ENCODE results near the gene CSDE1. TPM values are rescaled to one million over a fixed set of nuclear protein-coding genes. Genes with fewer than 3 reads are reported as not detected.

Gene CSDE1
- total RNA-seq, 1 experiment from 2014 or later, result 403 TPM

GRCh38 chr1:114694540-114695310 lies 63.1 kb downstream of the CSDE1 start:
- ChIA-PET CTCF (no interaction called here), POLR2A (no interaction called here)
- Mint-ChIP-seq H3K27me3 (ENCODE audit: insufficient read depth, unreplicated experiment) (no peaks in the 10 kb centered on the region), H3K4me1 (ENCODE audit: low read depth, unreplicated experiment) (no peaks in the 10 kb centered on the region), H3K36me3 (ENCODE audit: insufficient read depth, unreplicated experiment) (no peaks in the 10 kb centered on the region), H3K4me3 (ENCODE audit: unreplicated experiment) (no peak overlapping the region), H3K9me3 (ENCODE audit: unreplicated experiment) (no peaks in the 10 kb centered on the region), H3K27ac (ENCODE audit: unreplicated experiment) (no peak overlapping the region)
- Histone ChIP-seq H3K36me3 (ENCODE audit: control insufficient read depth, insufficient read depth, low read length) (no peaks in the 10 kb centered on the region), H3K4me3 (ENCODE audit: low read depth, low read length) (no peak overlapping the region), H3K27me3 (replicated peaks; ENCODE audit: control insufficient read depth, insufficient read depth, low read length) (no peaks in the 10 kb centered on the region), H3K9me3 (no peaks in the 10 kb centered on the region), H3K4me1 (no peaks in the 10 kb centered on the region)
- no TSS peak for BruUV-seq (replicated peaks)
- DNase-seq, result no peak
- intact Hi-C loops (cut with micrococcal nuclease; ENCODE audit: unreplicated experiment), result no loop called here
- no peak for TF ChIP-seq CTCF (IDR thresholded peaks at IDR 0.05; ENCODE audit: insufficient read depth in 1 of 2, low read depth in 1 of 2, low read length in 1 of 2, severe bottlenecking in 1 of 2, unreplicated experiment in 1 of 2)

GRCh38 chr1:114692947-114693346 lies 64.8 kb downstream of the CSDE1 start:
- no peak for DNase-seq
- H3K4me1 Mint-ChIP-seq (ENCODE audit: low read depth, unreplicated experiment), result no peaks in the 10 kb centered on the region
- Histone ChIP-seq H3K36me3 (ENCODE audit: control insufficient read depth, insufficient read depth, low read length) (no peaks in the 10 kb centered on the region), H3K9me3 (no peaks in the 10 kb centered on the region), H3K4me1 (no peaks in the 10 kb centered on the region), H3K27me3 (replicated peaks; ENCODE audit: control insufficient read depth, insufficient read depth, low read length) (no peaks in the 10 kb centered on the region), H3K4me3 (ENCODE audit: low read depth, low read length) (no peak overlapping the region)
- H3K4me3 Mint-ChIP-seq (ENCODE audit: unreplicated experiment), result no peak overlapping the region
- ChIA-PET CTCF (no interaction called here), POLR2A (no interaction called here)
- TF ChIP-seq CTCF (IDR thresholded peaks at IDR 0.05; ENCODE audit: insufficient read depth in 1 of 2, low read depth in 1 of 2, low read length in 1 of 2, severe bottlenecking in 1 of 2, unreplicated experiment in 1 of 2), result no peak
- H3K36me3 Mint-ChIP-seq (ENCODE audit: insufficient read depth, unreplicated experiment), result no peaks in the 10 kb centered on the region
- intact Hi-C loops (cut with micrococcal nuclease; ENCODE audit: unreplicated experiment), result no loop called here
- no peaks in the 10 kb centered on the region for H3K9me3 Mint-ChIP-seq (ENCODE audit: unreplicated experiment)
- BruUV-seq (replicated peaks), result no TSS peak
- no peak overlapping the region for H3K27ac Mint-ChIP-seq (ENCODE audit: unreplicated experiment)
- no peaks in the 10 kb centered on the region for H3K27me3 Mint-ChIP-seq (ENCODE audit: insufficient read depth, unreplicated experiment)

- no peak for DNase-seq
- Mint-ChIP-seq H3K27ac (ENCODE audit: unreplicated experiment) (no peak overlapping the region), H3K9me3 (ENCODE audit: unreplicated experiment) (no peaks in the 10 kb centered on the region), H3K4me1 (ENCODE audit: low read depth, unreplicated experiment) (no peaks in the 10 kb centered on the region), H3K27me3 (ENCODE audit: insufficient read depth, unreplicated experiment) (peaks cover 9% of the 10 kb centered on the region), H3K36me3 (ENCODE audit: insufficient read depth, unreplicated experiment) (no peaks in the 10 kb centered on the region), H3K4me3 (ENCODE audit: unreplicated experiment) (no peak overlapping the region)
- POLR2A ChIA-PET, result no interaction called here
- Histone ChIP-seq H3K4me3 (ENCODE audit: low read depth, low read length) (no peak overlapping the region), H3K27me3 (replicated peaks; ENCODE audit: control insufficient read depth, insufficient read depth, low read length) (no peaks in the 10 kb centered on the region), H3K4me1 (no peaks in the 10 kb centered on the region), H3K36me3 (ENCODE audit: control insufficient read depth, insufficient read depth, low read length) (no peaks in the 10 kb centered on the region), H3K9me3 (no peaks in the 10 kb centered on the region)
- BruUV-seq (replicated peaks), result no TSS peak
- intact Hi-C loops (cut with micrococcal nuclease; ENCODE audit: unreplicated experiment), result no loop called here
- no peak for TF ChIP-seq CTCF (IDR thresholded peaks at IDR 0.05; ENCODE audit: insufficient read depth in 1 of 2, low read depth in 1 of 2, low read length in 1 of 2, severe bottlenecking in 1 of 2, unreplicated experiment in 1 of 2)
- CTCF ChIA-PET, result interaction anchor here (0.5 kb wide), 1 partner anchor 279 kb away, joined by 3 read pairs; no protein-coding TSS in a partner anchor
These were observed 66.7 kb downstream of the CSDE1 start for GRCh38 chr1:114691061-114691460.

Measured in Caco-2 (cell line).